Measurements from ENCODE around the gene TBCK. TPM values are rescaled to one million over a fixed set of nuclear protein-coding genes. Genes with fewer than 3 reads are reported as not detected.
"Not testable (repeated sequence)": the region's sequence is repeated elsewhere in the genome, so short reads cannot be mapped to it uniquely, and the experiment has no call there.

The TBCK gene
- polyA plus RNA-seq, 1 experiment, result 36.3 TPM

GRCh38 chr4:106114270-106114669, 201.7 kb downstream of the TBCK start:
- no peak overlapping the region for H3K4me3 ChIP-seq (ENCODE audit: low read depth, low read length)
- POLR2A ChIA-PET, result no interaction called here
- no peaks in the 10 kb centered on the region for H3K36me3 ChIP-seq (ENCODE audit: control insufficient read depth, insufficient read depth, low read length)
- H3K27me3 ChIP-seq (ENCODE audit: control insufficient read depth, insufficient read depth, low read length), result no peaks in the 10 kb centered on the region
- no peak for DNase-seq (ENCODE audit: low read depth)
- CTCF ChIA-PET, result no interaction called here
- TF ChIP-seq, protein P1, sequence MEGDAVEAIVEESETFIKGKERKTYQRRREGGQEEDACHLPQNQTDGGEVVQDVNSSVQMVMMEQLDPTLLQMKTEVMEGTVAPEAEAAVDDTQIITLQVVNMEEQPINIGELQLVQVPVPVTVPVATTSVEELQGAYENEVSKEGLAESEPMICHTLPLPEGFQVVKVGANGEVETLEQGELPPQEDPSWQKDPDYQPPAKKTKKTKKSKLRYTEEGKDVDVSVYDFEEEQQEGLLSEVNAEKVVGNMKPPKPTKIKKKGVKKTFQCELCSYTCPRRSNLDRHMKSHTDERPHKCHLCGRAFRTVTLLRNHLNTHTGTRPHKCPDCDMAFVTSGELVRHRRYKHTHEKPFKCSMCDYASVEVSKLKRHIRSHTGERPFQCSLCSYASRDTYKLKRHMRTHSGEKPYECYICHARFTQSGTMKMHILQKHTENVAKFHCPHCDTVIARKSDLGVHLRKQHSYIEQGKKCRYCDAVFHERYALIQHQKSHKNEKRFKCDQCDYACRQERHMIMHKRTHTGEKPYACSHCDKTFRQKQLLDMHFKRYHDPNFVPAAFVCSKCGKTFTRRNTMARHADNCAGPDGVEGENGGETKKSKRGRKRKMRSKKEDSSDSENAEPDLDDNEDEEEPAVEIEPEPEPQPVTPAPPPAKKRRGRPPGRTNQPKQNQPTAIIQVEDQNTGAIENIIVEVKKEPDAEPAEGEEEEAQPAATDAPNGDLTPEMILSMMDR (IDR thresholded peaks at IDR 0.05; ENCODE audit: insufficient read depth, low read depth, low read length), result no peak

- H3K4me3 ChIP-seq (ENCODE audit: low read depth, low read length); POLR2A ChIA-PET; DNase-seq (ENCODE audit: low read depth); H3K36me3 ChIP-seq (ENCODE audit: control insufficient read depth, insufficient read depth, low read length); H3K27me3 ChIP-seq (ENCODE audit: control insufficient read depth, insufficient read depth, low read length); CTCF ChIA-PET: not testable (repeated sequence)
Observed at GRCh38 chr4:106111778-106112469, 204.1 kb downstream of the TBCK start.

DNA sequence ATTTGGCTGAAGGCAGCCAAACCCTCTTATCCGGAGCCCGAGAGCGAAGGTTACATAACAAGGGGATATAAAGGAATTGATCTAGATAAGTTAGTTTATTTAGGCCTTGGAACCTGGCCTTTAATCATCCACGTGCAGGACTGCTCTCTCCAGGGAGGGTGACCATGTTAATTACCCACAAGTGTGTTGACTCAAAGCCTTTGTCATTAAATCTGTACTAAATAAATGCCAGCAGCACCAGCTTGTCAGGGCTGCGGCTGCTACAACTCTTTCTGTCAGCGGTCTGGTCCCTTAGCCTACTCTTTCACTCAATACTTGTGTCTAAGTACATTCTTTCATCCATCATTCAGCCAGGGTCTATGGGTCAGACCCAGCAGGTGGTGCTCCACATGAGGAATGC, 206.1 kb downstream of the TBCK start:
- TF ChIP-seq, protein P1 (IDR thresholded peaks at IDR 0.05; ENCODE audit: insufficient read depth, low read depth, low read length), result no peak
- H3K36me3 ChIP-seq (ENCODE audit: control insufficient read depth, insufficient read depth, low read length), result no peaks in the 10 kb centered on the region
- POLR2A ChIA-PET, result no interaction called here
- H3K4me3 ChIP-seq (ENCODE audit: low read depth, low read length), result no peak overlapping the region
- CTCF ChIA-PET, result no interaction called here
- DNase-seq (ENCODE audit: low read depth), result no peak
- no peaks in the 10 kb centered on the region for H3K27me3 ChIP-seq (ENCODE audit: control insufficient read depth, insufficient read depth, low read length)

DNA sequence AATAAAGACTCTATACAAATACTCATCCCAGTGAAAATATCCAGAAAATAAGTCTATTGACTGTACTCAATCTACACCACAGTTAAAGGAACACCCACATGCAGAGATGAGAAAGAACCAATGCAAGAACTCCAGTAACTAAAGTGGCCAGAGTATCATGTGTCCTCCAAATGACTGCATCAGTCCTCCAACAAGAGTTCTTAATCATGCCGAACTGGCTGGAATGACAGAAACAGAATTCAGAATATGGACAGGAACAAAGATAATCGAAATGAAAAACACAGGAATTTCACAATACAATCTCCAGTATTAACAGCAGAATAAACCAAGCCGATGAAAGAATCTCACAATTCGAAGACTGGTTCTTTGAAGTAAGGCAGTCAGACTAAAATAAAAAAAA, 210.3 kb downstream of the TBCK start:
- H3K36me3 ChIP-seq (ENCODE audit: control insufficient read depth, insufficient read depth, low read length), result peaks cover 2% of the 10 kb centered on the region
- no peak for DNase-seq (ENCODE audit: low read depth)
- no peak overlapping the region for H3K4me3 ChIP-seq (ENCODE audit: low read depth, low read length)
- POLR2A ChIA-PET, result no interaction called here
- CTCF ChIA-PET, result no interaction called here
- no peaks in the 10 kb centered on the region for H3K27me3 ChIP-seq (ENCODE audit: control insufficient read depth, insufficient read depth, low read length)
- TF ChIP-seq, protein P1 (IDR thresholded peaks at IDR 0.05; ENCODE audit: insufficient read depth, low read depth, low read length), result no peak

DNA sequence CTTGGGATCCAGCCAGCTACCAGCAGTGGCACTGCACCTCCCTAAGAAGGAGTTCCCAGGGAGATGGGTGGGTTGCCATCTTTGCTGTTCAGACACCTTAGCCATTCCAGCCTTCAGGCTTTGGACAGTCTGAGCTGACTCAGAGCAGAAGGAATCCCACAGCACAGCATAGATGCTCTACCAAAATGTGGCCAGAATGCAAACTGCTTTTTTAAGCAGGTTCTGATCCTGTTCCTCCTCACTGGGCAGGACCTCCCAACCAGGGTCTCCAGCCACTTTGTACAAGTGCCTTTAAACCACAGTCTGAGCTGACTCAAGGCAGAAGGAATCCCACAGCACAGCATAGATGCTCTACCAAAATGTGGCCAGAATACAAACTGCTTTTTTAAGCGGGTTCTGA, 211.7 kb downstream of the TBCK start:
- TF ChIP-seq, protein P1 (IDR thresholded peaks at IDR 0.05; ENCODE audit: insufficient read depth, low read depth, low read length), result no peak
- no peaks in the 10 kb centered on the region for H3K27me3 ChIP-seq (ENCODE audit: control insufficient read depth, insufficient read depth, low read length)
- peaks cover 2% of the 10 kb centered on the region for H3K36me3 ChIP-seq (ENCODE audit: control insufficient read depth, insufficient read depth, low read length)
- POLR2A ChIA-PET, result no interaction called here
- H3K4me3 ChIP-seq (ENCODE audit: low read depth, low read length), result no peak overlapping the region
- CTCF ChIA-PET, result no interaction called here
- DNase-seq (ENCODE audit: low read depth), result no peak

DNA sequence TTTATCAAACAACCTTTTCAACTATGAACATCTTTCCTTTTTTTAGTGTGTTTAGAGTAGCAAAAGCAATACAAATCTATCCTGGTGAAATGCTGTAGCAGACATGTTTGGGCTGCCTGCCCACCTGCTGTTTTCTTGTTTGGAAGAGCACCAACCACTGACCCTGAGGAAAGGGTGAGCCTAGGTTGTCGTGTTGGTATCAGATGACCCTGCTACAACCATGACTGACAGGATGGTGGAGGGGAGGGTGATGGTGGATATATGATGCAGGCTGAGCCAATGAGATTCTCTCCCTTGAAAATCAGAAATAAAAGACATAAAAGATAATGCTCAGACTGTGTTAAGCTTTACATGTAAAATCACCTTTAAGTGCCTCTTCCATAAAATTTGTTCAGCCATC, 219.6 kb downstream of the TBCK start:
- Histone ChIP-seq H3K36me3 (ENCODE audit: control insufficient read depth, insufficient read depth, low read length) (peaks cover 1% of the 10 kb centered on the region; the same call in 1 of the 2 replicates), H3K4me3 (ENCODE audit: low read depth, low read length) (no peak overlapping the region), H3K27me3 (ENCODE audit: control insufficient read depth, insufficient read depth, low read length) (no peaks in the 10 kb centered on the region)
- no peak for DNase-seq (ENCODE audit: low read depth)
- TF ChIP-seq, protein P1 (IDR thresholded peaks at IDR 0.05; ENCODE audit: insufficient read depth, low read depth, low read length), result no peak
- POLR2A ChIA-PET, result no interaction called here
- CTCF ChIA-PET, result no interaction called here

Data from BJ (cell line).